ENCODE data around the gene ZNF316. TPM values are rescaled to one million over a fixed set of nuclear protein-coding genes. Genes with fewer than 3 reads are reported as not detected.
"Not testable (repeated sequence)": the region's sequence is repeated elsewhere in the genome, so short reads cannot be mapped to it uniquely, and the experiment has no call there.

The ZNF316 gene
- total and polyA plus RNA-seq, 2 experiments from 2014 or later, result 1.1 to 17.4 TPM

DNA sequence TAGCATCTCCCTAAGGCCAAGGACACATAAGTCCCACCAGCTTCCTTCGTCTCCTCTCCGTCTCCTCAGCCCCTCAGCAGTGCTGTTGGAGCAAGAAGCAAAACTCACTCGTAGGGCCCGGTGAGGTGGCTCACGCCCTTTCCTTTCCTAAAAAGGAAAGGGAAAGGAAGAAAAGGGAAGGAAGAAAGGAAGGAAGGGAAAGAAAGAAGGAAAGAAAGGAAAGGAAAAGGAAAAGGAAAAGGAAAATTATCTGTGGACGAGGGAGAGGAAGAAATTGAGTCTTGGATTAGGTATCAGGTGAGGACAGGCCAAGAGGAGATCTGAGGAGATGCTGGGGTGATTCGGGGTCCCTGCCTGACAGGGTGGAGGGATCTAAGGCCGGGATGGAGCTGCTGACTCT is 3.1 kb upstream of the ZNF316 start (continued):
- TF ChIP-seq, protein P1, sequence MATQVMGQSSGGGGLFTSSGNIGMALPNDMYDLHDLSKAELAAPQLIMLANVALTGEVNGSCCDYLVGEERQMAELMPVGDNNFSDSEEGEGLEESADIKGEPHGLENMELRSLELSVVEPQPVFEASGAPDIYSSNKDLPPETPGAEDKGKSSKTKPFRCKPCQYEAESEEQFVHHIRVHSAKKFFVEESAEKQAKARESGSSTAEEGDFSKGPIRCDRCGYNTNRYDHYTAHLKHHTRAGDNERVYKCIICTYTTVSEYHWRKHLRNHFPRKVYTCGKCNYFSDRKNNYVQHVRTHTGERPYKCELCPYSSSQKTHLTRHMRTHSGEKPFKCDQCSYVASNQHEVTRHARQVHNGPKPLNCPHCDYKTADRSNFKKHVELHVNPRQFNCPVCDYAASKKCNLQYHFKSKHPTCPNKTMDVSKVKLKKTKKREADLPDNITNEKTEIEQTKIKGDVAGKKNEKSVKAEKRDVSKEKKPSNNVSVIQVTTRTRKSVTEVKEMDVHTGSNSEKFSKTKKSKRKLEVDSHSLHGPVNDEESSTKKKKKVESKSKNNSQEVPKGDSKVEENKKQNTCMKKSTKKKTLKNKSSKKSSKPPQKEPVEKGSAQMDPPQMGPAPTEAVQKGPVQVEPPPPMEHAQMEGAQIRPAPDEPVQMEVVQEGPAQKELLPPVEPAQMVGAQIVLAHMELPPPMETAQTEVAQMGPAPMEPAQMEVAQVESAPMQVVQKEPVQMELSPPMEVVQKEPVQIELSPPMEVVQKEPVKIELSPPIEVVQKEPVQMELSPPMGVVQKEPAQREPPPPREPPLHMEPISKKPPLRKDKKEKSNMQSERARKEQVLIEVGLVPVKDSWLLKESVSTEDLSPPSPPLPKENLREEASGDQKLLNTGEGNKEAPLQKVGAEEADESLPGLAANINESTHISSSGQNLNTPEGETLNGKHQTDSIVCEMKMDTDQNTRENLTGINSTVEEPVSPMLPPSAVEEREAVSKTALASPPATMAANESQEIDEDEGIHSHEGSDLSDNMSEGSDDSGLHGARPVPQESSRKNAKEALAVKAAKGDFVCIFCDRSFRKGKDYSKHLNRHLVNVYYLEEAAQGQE (IDR thresholded peaks at IDR 0.05; ENCODE audit: unreplicated experiment), result no peak
- TF ChIP-seq EZH2 (IDR thresholded peaks at IDR 0.05; ENCODE audit: low read depth, unreplicated experiment) (no peak), CTCF (conservative IDR thresholded peaks at IDR 0.05; ENCODE audit: low read depth in 2 of 2) (no peak), STAT1 (IDR thresholded peaks at IDR 0.05; ENCODE audit: unreplicated experiment) (no peak), POLR2AphosphoS5 (IDR thresholded peaks at IDR 0.05; ENCODE audit: low read depth) (no peak)

- not testable (repeated sequence) for DNase-seq (ENCODE audit: low spot score); H3K36me3 Mint-ChIP-seq (ENCODE audit: low read depth); H3K4me3 Mint-ChIP-seq
Measured at GRCh38 chr7:6634971-6635370, 2.1 kb upstream of the ZNF316 start.

GRCh38 chr7:6637544-6638229 is 569 bp downstream of the ZNF316 start:
- Mint-ChIP-seq H3K36me3 (ENCODE audit: low read depth) (peaks cover 5% of the 10 kb centered on the region; the same call in 1 of the 3 replicates), H3K27ac (no peak overlapping the region), H3K27me3 (ENCODE audit: insufficient read depth, low read depth, poor library complexity) (peaks cover 24% of the 10 kb centered on the region), H3K4me3 (peak overlapping the region; percentile 71), H3K9me3 (no peaks in the 10 kb centered on the region), H3K4me1 (peaks cover 18% of the 10 kb centered on the region)
- Histone ChIP-seq H2AFZ (no peak overlapping the region), H3K4me3 (peak overlapping the region; percentile 67), H3F3A (replicated peaks; ENCODE audit: low read depth) (no peaks in the 10 kb centered on the region), H3K27me3 (ENCODE audit: insufficient read depth) (no peaks in the 10 kb centered on the region), H3K4me1 (ENCODE audit: insufficient read depth) (no peaks in the 10 kb centered on the region; the same call in 1 of the 2 replicates), H3K27ac (ENCODE audit: low read depth) (no peak overlapping the region), H3K9me2 (ENCODE audit: insufficient read depth) (no peaks in the 10 kb centered on the region), H3K36me3 (ENCODE audit: insufficient read depth) (no peaks in the 10 kb centered on the region), H3K4me2 (peak overlapping the region; percentile 70), H3K79me2 (replicated peaks; ENCODE audit: insufficient read depth) (no peaks in the 10 kb centered on the region), H4K20me1 (replicated peaks; ENCODE audit: insufficient read depth) (no peaks in the 10 kb centered on the region; the same call in 1 of the 2 replicates)
- peak; percentile 67 for DNase-seq (ENCODE audit: low spot score)
- ATAC-seq, result peak; percentile 51
- peak; percentile 20 to 44; a peak in 3 of 4 replicates for TF ChIP-seq CTCF (conservative IDR thresholded peaks at IDR 0.05; ENCODE audit: low read depth in 2 of 2)
- TF ChIP-seq CREB1 (CRISPR knock-in tag; IDR thresholded peaks at IDR 0.05; ENCODE audit: low read depth), result no peak
- TF ChIP-seq STAT1 (IDR thresholded peaks at IDR 0.05; ENCODE audit: unreplicated experiment), result no peak

More at GRCh38 chr7:6634971-6635370, 2.1 kb upstream of the ZNF316 start:
- H3K36me3 ChIP-seq (ENCODE audit: insufficient read depth); H3K79me2 ChIP-seq (replicated peaks; ENCODE audit: insufficient read depth); H3K27ac ChIP-seq (ENCODE audit: low read depth); H3K4me1 ChIP-seq (ENCODE audit: insufficient read depth); H4K20me1 ChIP-seq (replicated peaks; ENCODE audit: insufficient read depth); H3K4me2 ChIP-seq; ATAC-seq; H3K27me3 ChIP-seq (ENCODE audit: insufficient read depth); H3K9me2 ChIP-seq (ENCODE audit: insufficient read depth); H3F3A ChIP-seq (replicated peaks; ENCODE audit: low read depth); H2AFZ ChIP-seq; H3K27ac Mint-ChIP-seq; H3K4me3 ChIP-seq; H3K9me3 Mint-ChIP-seq: not testable (repeated sequence)
- H3K27me3 Mint-ChIP-seq (ENCODE audit: insufficient read depth, low read depth, poor library complexity), result peaks cover 16% of the 10 kb centered on the region
- H3K4me1 Mint-ChIP-seq, result peaks cover 14% of the 10 kb centered on the region

Measured in GM23338 (cell line).